GM21528 (cell line): ENCODE results near the gene ATF6.

Experiments used
- ATAC-seq: cut with Tn5 transposase; IDR thresholded peaks from one replicate; pipeline ENCODE4 v1.9.1; 2021; ENCODE audit warnings: mild to moderate bottlenecking, moderate library complexity; ENCODE audit not compliant: unreplicated experiment, low FRiP score

ATF6 gene

DNA sequence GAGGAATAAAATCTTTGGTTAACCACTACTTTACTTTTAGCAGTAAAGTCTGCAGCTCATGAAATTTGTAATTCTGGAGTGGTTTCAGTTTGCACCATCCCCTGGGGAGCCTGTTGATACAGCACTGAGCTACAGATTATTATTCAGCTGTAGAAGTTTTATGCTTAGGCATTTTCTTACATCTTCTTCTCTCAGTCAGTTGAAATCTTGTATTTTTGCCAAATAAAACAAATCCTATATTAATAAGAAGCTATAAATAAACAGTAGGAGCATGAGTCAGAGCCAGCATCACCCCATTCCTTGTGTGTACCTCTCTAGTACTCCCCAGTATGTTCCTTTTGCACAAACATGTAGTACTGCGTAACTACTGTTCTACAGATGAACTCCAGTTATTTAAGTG lies 118.9 kb downstream of the ATF6 start:
- ATAC-seq = no peak

GRCh38 chr1:161885759-161886158 lies 119.6 kb downstream of the ATF6 start:
- ATAC-seq = no peak

GRCh38 chr1:161886589-161886988 lies 120.5 kb downstream of the ATF6 start:
- no peak for ATAC-seq

DNA sequence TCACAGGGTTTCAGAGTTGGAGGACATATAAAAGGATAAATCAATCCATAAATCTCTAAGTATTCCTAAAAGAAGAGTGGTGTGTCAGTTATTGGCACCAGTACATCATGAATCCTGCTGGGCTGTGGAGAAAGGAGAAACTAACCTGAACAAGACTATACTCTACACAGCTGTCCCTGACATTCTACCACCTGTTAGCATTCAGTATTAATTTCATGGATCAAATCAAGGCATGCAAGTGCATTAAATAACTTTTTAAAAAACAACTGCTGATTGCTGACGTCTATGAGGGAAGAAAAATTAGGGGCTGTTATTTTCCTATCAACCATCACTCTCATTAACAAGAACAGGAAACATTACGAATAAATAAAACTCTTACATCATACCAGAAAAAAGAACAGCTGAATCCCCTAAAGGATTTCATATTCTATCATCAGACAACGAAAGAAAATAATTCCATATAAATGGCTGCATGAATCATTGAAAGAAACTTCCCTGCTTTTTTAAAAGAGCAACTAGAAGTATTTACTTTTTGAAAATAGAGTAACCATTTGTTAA lies 121.7 kb downstream of the ATF6 start:
- no peak for ATAC-seq

GRCh38 chr1:161890574-161890973 lies 124.5 kb downstream of the ATF6 start:
- ATAC-seq = no peak

DNA sequence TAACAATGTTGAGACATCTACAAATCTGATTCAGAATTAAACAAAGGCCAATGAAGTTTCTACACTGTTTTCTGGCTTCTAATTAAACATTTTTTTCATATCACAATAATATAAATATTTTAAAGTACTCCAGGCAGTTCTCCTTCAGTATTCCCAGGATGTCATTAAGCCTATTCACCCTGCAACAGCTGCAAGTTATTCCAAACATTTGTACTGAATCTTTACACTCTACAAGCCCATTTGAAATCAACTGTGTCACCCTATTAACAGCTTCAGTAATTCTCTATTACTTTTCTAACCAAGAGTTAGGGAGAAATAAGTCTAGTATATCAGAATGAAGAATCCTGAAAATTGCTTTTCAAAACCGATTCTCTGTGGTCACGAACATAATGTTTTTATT lies 133.0 kb downstream of the ATF6 start:
- no peak for ATAC-seq

DNA sequence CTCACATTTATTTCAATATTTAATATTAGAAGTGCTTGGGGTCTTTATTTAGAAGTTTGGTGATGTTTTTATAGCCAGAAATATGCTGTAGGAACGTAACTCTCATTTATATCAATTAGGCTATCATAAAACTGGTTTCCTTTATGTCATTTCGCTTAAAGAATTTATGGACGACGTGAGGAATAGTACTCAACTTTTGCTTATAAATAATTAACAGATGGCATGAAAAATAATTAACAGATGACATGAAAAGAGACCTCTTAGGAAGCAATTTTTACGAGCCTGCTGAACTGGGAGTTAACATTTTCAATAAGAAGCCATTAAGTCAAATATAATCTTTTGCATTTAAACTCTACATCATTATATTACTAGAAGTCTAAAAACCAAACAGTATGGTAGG lies 134.0 kb downstream of the ATF6 start:
- no peak for ATAC-seq

GRCh38 chr1:161902182-161902581 lies 136.1 kb downstream of the ATF6 start:
- no peak for ATAC-seq

DNA sequence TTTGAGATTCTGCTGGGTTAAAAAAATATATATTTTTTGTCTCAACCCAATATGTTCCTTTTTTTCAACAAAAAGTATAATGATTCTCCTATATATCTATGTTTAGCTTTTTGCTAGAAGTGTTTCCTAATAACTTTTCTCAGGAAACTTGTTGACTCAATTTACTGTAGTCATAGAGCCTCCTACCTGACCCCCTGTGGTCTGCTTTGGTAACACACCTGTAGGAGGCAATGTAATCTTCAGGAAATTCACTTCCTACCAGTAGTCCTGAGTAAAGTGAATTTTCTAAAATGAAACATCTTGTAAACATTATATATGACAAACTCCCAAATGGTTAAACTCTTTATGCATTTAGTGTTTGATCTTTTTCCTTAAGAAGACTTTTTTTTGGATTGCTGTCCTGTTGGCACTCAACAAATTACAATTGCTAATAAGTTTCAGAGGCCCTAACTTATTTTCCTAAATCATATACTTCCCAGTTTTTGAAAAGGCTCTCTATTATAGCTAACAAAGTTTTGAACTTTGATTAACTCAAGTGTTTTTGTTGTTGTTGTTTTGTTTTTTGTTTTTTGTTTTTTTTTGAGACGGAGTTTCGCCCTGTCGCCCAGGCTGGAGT lies 139.3 kb downstream of the ATF6 start:
- ATAC-seq = no peak

GRCh38 chr1:161907265-161907664 lies 141.1 kb downstream of the ATF6 start:
- ATAC-seq = no peak

GRCh38 chr1:161908264-161908663 lies 142.1 kb downstream of the ATF6 start:
- ATAC-seq = no peak

DNA sequence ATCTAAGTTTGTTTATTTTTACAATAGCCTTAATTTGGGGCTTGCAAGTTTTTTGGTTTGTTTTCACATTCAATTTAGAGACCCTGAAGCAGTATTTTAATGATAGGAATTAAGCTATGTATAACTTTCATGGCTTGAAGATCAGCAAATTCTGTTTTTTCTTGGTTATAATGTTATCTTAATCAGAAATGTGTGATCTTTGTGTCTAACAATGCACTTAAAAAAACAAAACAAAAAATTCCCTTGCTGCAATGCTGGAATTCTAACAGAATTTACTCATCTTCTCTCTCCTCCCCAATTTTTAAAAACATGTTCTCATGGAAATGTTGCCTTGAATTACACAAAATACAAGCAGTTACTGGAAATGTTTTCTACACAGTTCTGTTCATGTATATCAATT lies 144.5 kb downstream of the ATF6 start:
- ATAC-seq = no peak

DNA sequence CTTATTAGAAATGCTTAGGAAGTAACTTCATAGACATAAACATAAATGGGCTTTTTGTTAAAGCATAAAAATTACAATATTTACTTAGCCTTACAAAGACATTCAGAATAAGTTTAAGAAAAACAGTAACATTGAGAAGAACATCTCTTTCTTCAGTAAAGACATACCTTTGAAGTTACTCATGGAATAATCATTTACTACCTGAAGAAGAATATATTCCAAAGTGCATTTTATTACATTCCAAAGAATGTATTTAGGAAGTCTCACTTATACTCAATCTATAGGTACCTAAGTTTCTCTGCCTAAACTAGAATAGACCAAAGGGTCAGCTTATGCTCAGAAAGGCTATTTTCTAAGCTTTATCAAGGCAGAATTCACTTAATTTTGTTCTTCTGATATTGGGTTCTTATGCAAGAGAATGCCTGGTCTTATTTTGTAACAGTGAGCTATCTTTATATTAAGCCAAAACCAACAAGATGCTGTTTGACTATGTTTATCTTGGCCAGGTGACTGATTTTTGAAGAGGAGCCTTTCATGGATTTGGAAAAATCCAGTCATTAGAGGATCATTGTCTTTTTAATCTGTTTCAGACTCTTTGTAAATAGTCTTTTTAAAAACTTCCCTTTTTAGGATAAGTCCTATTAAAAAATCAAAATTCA lies 147.5 kb downstream of the ATF6 start:
- no peak for ATAC-seq

DNA sequence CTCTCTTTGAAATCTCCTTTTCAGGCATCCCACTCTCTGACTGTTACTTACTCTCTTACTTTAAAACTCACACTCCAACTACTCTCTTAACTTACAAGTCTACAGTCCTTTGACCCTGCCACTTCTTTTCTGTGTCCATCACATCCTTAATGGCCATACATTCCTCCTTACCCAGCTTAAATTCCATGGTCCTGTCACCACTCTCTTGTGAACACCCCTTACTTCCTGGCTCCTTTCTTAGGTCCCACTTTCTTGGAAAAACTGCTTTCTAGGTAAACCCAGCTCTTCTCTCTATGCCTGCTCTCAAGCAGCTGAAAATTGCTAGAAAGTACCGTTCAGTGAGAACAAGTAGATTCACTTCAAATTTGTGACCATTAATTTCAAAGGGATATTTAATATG lies 148.5 kb downstream of the ATF6 start:
- ATAC-seq = peak; percentile 13

DNA sequence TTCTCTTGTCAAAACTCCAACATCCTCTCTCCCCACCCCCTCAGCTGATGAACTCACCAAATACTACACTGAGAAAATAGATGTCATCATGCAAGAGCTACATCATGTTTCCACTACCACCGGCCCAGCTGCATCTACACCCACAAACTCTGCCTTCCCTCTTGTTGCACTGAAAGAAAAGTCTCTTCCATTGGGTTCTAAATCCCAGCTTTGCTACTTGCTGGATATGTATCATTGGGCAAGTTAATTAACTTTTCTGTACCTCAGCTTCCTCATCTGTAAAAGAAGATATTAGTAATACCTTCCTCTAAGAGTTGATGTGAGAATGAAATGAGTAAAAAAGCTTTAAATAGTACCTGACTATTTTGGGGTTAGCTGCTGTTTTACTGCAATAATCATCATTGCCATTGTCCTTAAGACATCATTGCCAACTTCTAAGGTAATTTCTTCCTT lies 149.0 kb downstream of the ATF6 start:
- ATAC-seq = peak; percentile 68

GRCh38 chr1:161915978-161916377 lies 149.9 kb downstream of the ATF6 start:
- no peak for ATAC-seq

DNA sequence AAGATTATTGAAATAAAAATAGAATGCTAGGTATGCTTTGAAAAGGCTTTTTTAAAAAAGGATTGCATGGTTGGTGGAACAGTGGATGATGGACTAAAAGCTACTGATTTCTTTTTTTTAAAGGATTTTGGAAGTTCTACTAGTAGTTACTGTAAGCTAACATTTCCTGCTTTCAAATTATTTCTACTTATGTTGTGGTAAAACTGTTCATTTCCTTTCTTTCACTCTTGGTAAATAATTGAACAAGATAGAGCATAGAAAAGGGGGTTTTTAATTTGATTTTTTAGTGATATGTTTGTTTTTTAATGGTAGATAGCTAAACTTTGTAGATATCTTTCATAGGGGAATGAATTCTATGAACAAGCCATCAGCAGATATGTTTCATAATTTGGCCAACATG lies 153.1 kb downstream of the ATF6 start:
- ATAC-seq = no peak

GRCh38 chr1:161921491-161921890 lies 155.4 kb downstream of the ATF6 start:
- ATAC-seq = no peak

DNA sequence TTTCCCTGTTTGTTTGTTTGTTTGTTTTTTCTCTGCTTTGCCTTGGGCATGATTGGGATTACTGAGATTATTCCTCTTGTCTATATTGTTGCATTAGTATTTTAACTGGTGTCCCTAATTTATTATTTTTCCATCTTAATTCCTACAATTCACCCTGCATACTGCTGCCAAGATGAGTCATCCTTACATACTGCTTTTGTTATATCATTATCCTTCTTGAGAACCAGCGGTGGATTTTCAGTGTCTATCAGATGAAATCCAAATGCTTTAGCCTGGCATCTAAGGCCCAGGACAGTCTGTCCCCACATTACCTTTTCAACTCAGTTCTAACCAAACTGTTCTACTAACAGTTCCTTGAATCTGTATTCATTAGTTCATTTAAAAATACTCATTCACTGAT lies 155.9 kb downstream of the ATF6 start:
- no peak for ATAC-seq

DNA sequence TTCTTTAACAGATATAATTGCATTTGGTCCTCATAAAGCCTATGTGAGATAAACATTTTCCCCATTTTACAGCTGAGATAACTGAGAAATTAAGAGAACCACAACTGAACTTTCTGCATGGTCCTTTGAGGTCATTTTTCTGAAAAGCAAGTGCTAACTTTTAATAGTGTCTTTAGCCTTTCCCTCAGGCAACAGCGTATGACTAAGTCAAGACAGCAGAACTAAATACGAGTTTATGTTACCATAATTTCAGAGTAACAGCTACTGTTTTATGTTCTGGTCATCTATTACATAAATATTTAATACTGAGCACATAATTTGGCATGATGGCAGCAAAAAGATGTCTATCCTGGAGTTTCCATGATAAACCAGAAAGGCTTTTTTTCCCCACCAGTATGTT lies 161.9 kb downstream of the ATF6 start:
- no peak for ATAC-seq

DNA sequence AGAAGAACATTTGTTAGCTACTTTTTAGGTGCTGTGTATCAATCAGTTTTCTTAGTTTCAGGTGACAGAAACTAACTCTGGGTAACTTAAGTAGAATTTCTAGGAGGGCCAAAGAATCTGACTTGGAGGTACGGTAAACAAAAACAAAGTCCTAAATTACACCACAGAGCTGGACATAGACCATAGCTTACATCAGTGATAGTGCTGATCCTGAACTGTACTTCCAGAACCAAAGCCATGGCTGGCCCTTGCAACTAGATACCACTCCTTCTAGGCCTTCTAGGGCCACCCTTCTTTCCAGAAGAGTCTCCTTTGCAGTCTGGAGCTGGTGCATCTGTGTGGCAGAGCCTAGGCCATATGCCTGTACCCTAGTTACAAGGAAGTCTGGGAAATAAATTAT lies 163.0 kb downstream of the ATF6 start:
- no peak for ATAC-seq

DNA sequence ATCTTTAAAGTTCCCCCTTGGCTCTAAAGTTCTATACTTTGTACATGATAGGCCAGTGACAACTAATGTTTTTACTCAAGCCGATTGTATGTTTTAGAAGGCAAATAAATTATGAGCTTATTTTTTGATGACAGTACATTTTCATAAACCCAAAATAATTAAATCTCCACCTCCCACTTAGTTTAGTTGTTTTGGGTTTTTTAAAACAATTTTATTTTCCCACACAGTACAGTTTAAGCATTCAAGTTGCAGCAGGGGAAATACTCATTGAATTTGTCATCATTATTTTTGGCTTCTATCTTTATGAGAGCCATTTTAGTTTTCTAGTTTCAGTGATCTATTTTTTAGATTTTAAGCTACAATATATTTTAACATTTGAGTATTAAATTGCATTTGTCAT lies 163.9 kb downstream of the ATF6 start:
- no peak for ATAC-seq
